Lower leg skin (tissue), 3 donors: Measurements from ENCODE around the gene MTCH1.

Experiments
- CTCF ChIP-seq, 3 donors: fragments of 450-650 bp; IDR thresholded peaks; one replicate each; pipeline ENCODE4 v1.5.1; 2016; ENCODE audit warnings: antibody characterized with exemption in 3 of 3, mild to moderate bottlenecking in 3 of 3, moderate library complexity in 2 of 3
- POLR2A ChIP-seq, 2 donors: fragments of 450-650 bp; IDR thresholded peaks; one replicate each; pipeline ENCODE4 v1.6.1; 2016 to 2017; ENCODE audit warnings: antibody characterized with exemption in 2 of 2, mild to moderate bottlenecking in 1 of 2, moderate library complexity in 1 of 2

GRCh38 chr6:37033819-37034795, 48.1 kb upstream of the MTCH1 start:
- TF ChIP-seq CTCF (IDR thresholded peaks at IDR 0.05) (no peak), POLR2A (IDR thresholded peaks at IDR 0.05) (no peak)
